GM18951 (cell line): ENCODE results near the gene NAV2.

ENCODE experiments used
- POLR2A ChIP-seq: IDR thresholded peaks from 4 replicates; pipeline ENCODE4 v1.6.1; 2011; ENCODE audit warnings: mild to moderate bottlenecking; ENCODE audit not compliant: insufficient read length, insufficient read depth; ENCODE audit errors: extremely low read depth
- in situ Hi-C: fragments of 300-500 bp; cut with MboI; formaldehyde crosslinking; loops from one replicate; pipeline ENCODE4 v1.12.0; 2022; ENCODE audit warnings: low sequenced_read_pairs, mixed read lengths, inconsistent platforms; ENCODE audit not compliant: unreplicated experiment

Gene NAV2

DNA sequence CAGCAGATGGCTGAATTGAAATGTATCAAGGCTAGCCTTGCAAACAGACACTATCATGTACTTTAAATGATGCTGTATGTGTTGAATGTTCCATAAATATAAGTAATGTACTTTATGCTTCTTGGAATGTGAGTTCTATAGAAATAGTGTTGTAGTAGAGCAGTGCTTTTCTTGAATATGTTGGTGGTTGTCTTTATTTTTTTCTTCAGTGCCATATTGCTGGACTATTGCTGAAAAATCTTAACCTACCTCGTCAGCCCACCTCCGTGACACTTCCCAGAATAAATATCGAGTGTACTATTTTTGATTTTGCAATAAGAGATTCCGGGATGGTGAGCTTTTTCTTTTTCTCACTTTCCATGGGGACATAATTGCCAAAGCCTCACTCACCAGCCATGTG, 153.9 kb downstream of the NAV2 start:
- in situ Hi-C loops = no loop called here
- no peak for TF ChIP-seq POLR2A

DNA sequence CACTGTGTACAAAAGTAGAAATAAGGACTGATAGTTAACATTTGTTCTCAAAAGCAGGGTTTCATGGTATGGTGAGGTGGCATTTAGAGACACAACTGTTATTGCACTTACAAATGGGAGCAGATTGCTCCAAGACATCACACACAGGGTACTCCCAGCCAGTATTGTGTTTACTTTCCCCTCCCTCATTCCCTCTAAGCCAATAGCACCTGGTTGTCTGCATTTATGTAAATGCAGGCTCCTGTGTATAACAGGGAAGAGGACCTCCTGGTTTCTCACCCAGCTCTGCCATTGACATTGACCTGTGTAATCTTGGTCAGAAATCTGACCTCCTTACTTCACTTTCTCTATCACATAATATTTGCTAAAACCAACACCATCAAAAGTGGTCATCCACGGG, 154.4 kb downstream of the NAV2 start:
- TF ChIP-seq POLR2A = no peak
- in situ Hi-C loops = no loop called here

DNA sequence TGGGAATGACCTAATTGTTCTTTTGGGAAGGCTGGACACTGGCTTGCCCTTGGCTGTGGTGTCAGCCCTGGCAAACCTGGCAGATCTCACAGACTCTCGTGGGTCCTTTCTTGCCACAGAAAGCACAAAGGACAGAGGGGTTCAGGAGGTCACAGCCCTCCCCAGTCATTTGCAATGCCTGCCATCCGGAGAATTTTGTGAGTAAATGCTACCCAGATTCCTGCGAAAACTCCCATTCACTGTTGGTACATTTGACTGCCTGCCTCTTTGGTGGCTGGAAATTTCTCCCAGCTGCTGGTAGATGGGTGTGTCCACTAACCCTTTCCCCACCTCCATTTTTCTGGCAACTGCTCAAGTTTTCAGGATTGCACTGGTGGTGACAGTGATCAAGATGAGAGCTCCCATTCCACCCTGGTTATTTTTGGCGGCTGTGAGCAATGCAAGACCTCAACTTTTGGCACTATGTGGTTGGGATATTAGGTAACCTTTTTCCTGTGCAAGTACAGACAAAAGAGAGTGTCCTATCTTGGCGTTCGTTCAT, 155.7 kb downstream of the NAV2 start:
- no peak for TF ChIP-seq POLR2A
- in situ Hi-C loops = no loop called here

DNA sequence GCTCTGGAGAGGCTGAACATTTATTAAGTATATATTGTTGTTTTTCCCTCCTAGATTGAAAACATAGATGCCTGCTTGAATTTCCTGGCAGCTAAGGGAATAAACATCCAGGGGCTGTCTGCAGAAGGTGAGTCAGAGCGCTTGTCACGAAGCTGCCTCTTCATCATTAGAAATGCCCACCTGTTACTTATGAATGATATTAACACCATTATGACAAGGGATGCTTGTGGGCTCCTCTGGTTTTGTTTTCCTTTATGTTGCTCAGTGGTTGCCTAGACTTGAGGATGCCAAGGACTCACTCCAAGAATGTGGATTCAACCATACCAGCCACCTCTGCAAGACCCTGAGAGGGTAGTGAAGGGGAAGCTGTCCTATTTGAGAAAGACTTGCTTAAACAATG, 156.2 kb downstream of the NAV2 start:
- no peak for TF ChIP-seq POLR2A
- in situ Hi-C loops = no loop called here

DNA sequence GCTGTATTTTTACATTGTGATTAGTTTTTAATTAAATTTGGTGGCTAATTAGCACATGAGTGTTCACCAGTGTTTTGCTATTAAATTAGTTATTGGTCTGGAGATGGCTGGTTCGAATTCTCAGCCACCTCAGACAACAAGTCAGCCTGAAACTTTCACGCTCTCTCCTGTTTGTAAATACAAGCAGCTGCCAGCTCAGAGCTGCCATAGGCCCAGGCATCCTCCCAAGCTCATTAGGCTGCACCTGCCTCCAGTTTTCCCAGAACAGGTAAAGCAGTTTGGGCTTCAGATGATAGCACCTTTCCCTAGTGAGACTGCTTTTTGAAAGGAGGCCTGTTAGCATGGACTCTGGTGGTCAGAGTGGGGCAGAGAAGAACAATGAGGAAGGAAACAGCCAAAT, 156.8 kb downstream of the NAV2 start:
- in situ Hi-C loops = no loop called here
- TF ChIP-seq POLR2A = no peak

- no peak for TF ChIP-seq POLR2A
- in situ Hi-C loops = no loop called here
These were observed 157.4 kb downstream of the NAV2 start for GRCh38 chr11:19869946-19870589.

- TF ChIP-seq POLR2A = no peak
- in situ Hi-C loops = no loop called here
These were observed 158.9 kb downstream of the NAV2 start for GRCh38 chr11:19871531-19871930.

GRCh38 chr11:19872512-19873145, 160.0 kb downstream of the NAV2 start:
- in situ Hi-C loops = no loop called here
- TF ChIP-seq POLR2A = no peak

- TF ChIP-seq POLR2A = no peak
- in situ Hi-C loops = no loop called here
These were observed 161.1 kb downstream of the NAV2 start for GRCh38 chr11:19873730-19874129.

- in situ Hi-C loops = no loop called here
- TF ChIP-seq POLR2A = no peak
These were observed 161.6 kb downstream of the NAV2 start for GRCh38 chr11:19874266-19874665.

DNA sequence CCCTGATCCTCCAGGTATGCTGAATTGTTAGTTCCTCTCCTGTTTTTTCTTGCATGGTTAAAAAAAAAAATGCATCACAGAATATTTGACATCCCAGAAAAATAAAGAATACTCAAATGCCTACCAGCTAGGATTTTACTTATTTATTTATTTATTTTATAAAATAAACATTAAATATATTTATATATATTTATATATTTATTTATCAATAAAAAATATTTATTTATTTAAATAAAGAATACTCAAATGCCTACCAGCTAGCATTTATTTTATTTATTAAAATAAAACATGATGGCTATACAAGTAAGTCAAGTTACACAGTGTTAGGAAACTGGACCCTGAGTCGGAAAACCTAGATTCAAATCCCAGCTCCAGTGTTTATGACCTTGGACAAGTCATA, 164.1 kb downstream of the NAV2 start:
- in situ Hi-C loops = loop anchor here (25.0 kb wide), 1 partner anchor 789 kb away; no protein-coding TSS in a partner anchor
- no peak for TF ChIP-seq POLR2A

- TF ChIP-seq POLR2A = no peak
- in situ Hi-C loops = loop anchor here (25.0 kb wide), 1 partner anchor 791 kb away; no protein-coding TSS in a partner anchor
These were observed 165.9 kb downstream of the NAV2 start for GRCh38 chr11:19878520-19878919.

DNA sequence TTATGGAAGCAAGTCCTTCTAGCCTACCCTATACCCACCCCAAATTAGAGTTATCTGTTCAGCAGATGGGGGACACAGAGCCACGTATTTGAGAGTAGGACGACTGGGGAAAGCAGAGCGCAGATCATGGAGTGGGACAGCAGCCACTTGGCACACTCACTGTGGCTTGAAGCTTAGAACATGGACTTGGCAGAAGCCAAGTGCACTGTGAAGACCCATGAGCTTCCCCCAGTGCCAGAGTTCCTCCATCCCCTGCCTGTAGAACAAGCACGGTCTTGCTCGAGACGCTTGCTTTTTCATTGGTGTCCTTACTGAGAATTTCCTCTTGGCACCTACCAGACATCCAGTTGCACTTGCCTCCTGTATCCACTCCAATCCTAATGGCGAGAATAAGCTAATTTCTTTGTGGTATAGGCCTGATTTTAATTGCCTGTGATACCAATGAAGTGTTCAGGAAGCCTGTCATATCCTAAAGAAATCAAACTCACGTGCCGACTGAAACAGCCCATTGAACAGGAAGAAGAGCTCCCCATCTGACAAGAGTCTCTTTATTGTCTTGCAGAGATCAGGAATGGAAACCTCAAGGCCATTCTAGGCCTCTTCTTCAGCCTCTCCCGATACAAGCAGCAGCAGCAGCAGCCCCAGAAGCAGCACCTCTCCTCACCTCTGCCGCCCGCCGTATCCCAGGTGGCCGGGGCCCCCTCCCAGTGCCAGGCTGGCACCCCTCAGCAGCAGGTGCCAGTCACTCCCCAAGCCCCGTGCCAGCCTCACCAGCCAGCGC, 166.9 kb downstream of the NAV2 start:
- in situ Hi-C loops = loop anchor here (25.0 kb wide), 1 partner anchor 792 kb away; no protein-coding TSS in a partner anchor

More for the DNA sequence above, 166.9 kb downstream of the NAV2 start:
- TF ChIP-seq POLR2A = no peak
